Posterior cingulate gyrus (tissue), 11 donors: Measurements from ENCODE around the gene TBC1D2B.

Experiments
- DNase-seq, 10 donors: peaks; one replicate each; pipeline versions ENCODE4 v3.0.0 to v3.0.0-alpha.2; 2020 to 2021; ENCODE audit warnings: mixed read lengths in 3 of 10
- intact Hi-C: fragments of 100-400 bp; cut with DNase I; formaldehyde crosslinking; loops from one replicate; pipeline ENCODE4 v1.15.1; 2023

The TBC1D2B gene

GRCh38 chr15:78077053-78077870, at the start of gene TBC1D2B:
TBC1D2B (minus strand) TSS chr15:78077711; CDS start chr15:78077652, 59 bp downstream.
- DNase-seq = peak; percentile 50 to 94 (median 66)
- intact Hi-C loops = loop anchor here (10.0 kb wide), 1 partner anchor 72 kb away; no protein-coding TSS in a partner anchor

GRCh38 chr15:78125267-78125666, 47.8 kb upstream of the TBC1D2B start:
- intact Hi-C loops = no loop called here

GRCh38 chr15:78120523-78120922, 43.0 kb upstream of the TBC1D2B start:
- intact Hi-C loops = no loop called here
- DNase-seq = peak in 1 of 10 donors; percentile 34

More at GRCh38 chr15:78125267-78125666, 47.8 kb upstream of the TBC1D2B start:
- DNase-seq = no peak

GRCh38 chr15:78112551-78112950, 35.0 kb upstream of the TBC1D2B start:
- intact Hi-C loops = loop anchor here (5.0 kb wide), 1 partner anchor 310 kb away; no protein-coding TSS in a partner anchor
- DNase-seq = peak in 2 of 10 donors; percentile 35 to 40

- DNase-seq = peak in 2 of 10 donors; percentile 47 to 55
- intact Hi-C loops = loop anchor here (5.0 kb wide), 1 partner anchor 311 kb away; no protein-coding TSS in a partner anchor
Measured at GRCh38 chr15:78111788-78112187, 34.3 kb upstream of the TBC1D2B start.

GRCh38 chr15:78110916-78111475, 33.5 kb upstream of the TBC1D2B start:
- intact Hi-C loops = loop anchor here (5.0 kb wide), 1 partner anchor 311 kb away; no protein-coding TSS in a partner anchor
- DNase-seq = peak in 2 of 10 donors; percentile 68 to 70

GRCh38 chr15:78110096-78110495, 32.6 kb upstream of the TBC1D2B start:
- intact Hi-C loops = loop anchor here (5.0 kb wide), 1 partner anchor 312 kb away; no protein-coding TSS in a partner anchor
- peak in 2 of 10 donors; percentile 49 to 66 for DNase-seq

- intact Hi-C loops = loop anchor here (2.0 kb wide), 1 partner anchor 150 kb away; no protein-coding TSS in a partner anchor
- peak in 1 of 10 donors; percentile 77 for DNase-seq
Measured at GRCh38 chr15:78109156-78109555, 31.6 kb upstream of the TBC1D2B start.

GRCh38 chr15:78108300-78109084, 31.0 kb upstream of the TBC1D2B start:
- peak; percentile 49 to 96 (median 80) for DNase-seq
- intact Hi-C loops = loop anchor here (1.0 to 2.0 kb wide), 2 partner anchors 141 to 150 kb away; no protein-coding TSS in a partner anchor

GRCh38 chr15:78107471-78107870, 30.0 kb upstream of the TBC1D2B start:
- peak in 2 of 10 donors; percentile 62 to 66 for DNase-seq
- intact Hi-C loops = no loop called here

- intact Hi-C loops = no loop called here
- peak in 2 of 10 donors; percentile 71 to 75 for DNase-seq
Measured at GRCh38 chr15:78105476-78106241, 28.1 kb upstream of the TBC1D2B start.

GRCh38 chr15:78104566-78105475, 27.3 kb upstream of the TBC1D2B start:
- DNase-seq = peak in 2 of 10 donors; percentile 55 to 71
- intact Hi-C loops = no loop called here

- intact Hi-C loops = no loop called here
- DNase-seq = peak in 1 of 10 donors; percentile 1
Measured at GRCh38 chr15:78104119-78104479, 26.6 kb upstream of the TBC1D2B start.

- intact Hi-C loops = no loop called here
- peak in 2 of 10 donors; percentile 51 to 63 for DNase-seq
Measured at GRCh38 chr15:78103406-78104118, 26.1 kb upstream of the TBC1D2B start.

GRCh38 chr15:78102741-78103140, 25.2 kb upstream of the TBC1D2B start:
- intact Hi-C loops = no loop called here
- DNase-seq = peak in 2 of 10 donors; percentile 9 to 63

- intact Hi-C loops = no loop called here
- peak in 1 of 10 donors; percentile 19 for DNase-seq
Measured at GRCh38 chr15:78102211-78102610, 24.7 kb upstream of the TBC1D2B start.

GRCh38 chr15:78101423-78102105, 24.1 kb upstream of the TBC1D2B start:
- peak in 2 of 10 donors; percentile 25 to 43 for DNase-seq
- intact Hi-C loops = no loop called here
